GM13977 (cell line): Measurements from ENCODE around the gene UNC119.

ENCODE experiments used
- DNase-seq: peaks from one replicate; pipeline ENCODE4 v3.0.0; 2012; ENCODE audit warnings: low spot score
- in situ Hi-C: fragments of 300-500 bp; cut with MboI; formaldehyde crosslinking; loops from one replicate; pipeline ENCODE4 v1.12.0; 2022; ENCODE audit warnings: low sequenced_read_pairs, low pct_unique_long_range_greater_than_20kb, mixed read lengths, inconsistent platforms; ENCODE audit not compliant: unreplicated experiment
- TF ChIP-seq, protein P1 (sequence below): IDR thresholded peaks from 2 replicates; pipeline ENCODE4 v1.5.1; 2012; ENCODE audit warnings: mild to moderate bottlenecking, control low read depth; ENCODE audit not compliant: insufficient read depth; ENCODE audit errors: extremely low read depth, missing control alignments

UNC119 gene

GRCh38 chr17:28505986-28506665, 46.3 kb downstream of the UNC119 start, which contains the start of gene FOXN1:
FOXN1 (plus strand) TSS chr17:28506348; CDS start chr17:28523970, 17,622 bp downstream.
- in situ Hi-C loops: no loop called here

GRCh38 chr17:28503420-28503819, 49.0 kb downstream of the UNC119 start:
- no peak for DNase-seq
- in situ Hi-C loops: no loop called here
- TF ChIP-seq, protein P1, sequence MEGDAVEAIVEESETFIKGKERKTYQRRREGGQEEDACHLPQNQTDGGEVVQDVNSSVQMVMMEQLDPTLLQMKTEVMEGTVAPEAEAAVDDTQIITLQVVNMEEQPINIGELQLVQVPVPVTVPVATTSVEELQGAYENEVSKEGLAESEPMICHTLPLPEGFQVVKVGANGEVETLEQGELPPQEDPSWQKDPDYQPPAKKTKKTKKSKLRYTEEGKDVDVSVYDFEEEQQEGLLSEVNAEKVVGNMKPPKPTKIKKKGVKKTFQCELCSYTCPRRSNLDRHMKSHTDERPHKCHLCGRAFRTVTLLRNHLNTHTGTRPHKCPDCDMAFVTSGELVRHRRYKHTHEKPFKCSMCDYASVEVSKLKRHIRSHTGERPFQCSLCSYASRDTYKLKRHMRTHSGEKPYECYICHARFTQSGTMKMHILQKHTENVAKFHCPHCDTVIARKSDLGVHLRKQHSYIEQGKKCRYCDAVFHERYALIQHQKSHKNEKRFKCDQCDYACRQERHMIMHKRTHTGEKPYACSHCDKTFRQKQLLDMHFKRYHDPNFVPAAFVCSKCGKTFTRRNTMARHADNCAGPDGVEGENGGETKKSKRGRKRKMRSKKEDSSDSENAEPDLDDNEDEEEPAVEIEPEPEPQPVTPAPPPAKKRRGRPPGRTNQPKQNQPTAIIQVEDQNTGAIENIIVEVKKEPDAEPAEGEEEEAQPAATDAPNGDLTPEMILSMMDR: no peak

More at GRCh38 chr17:28505986-28506665, 46.3 kb downstream of the UNC119 start, which contains the start of gene FOXN1:
- no peak for DNase-seq
- TF ChIP-seq, protein P1: no peak

- TF ChIP-seq, protein P1: no peak
- in situ Hi-C loops: no loop called here
- no peak for DNase-seq
These were observed 50.8 kb downstream of the UNC119 start for GRCh38 chr17:28501421-28502284.

GRCh38 chr17:28500712-28501379, 51.6 kb downstream of the UNC119 start:
- TF ChIP-seq, protein P1: no peak
- in situ Hi-C loops: no loop called here
- peak; percentile 85 for DNase-seq

DNA sequence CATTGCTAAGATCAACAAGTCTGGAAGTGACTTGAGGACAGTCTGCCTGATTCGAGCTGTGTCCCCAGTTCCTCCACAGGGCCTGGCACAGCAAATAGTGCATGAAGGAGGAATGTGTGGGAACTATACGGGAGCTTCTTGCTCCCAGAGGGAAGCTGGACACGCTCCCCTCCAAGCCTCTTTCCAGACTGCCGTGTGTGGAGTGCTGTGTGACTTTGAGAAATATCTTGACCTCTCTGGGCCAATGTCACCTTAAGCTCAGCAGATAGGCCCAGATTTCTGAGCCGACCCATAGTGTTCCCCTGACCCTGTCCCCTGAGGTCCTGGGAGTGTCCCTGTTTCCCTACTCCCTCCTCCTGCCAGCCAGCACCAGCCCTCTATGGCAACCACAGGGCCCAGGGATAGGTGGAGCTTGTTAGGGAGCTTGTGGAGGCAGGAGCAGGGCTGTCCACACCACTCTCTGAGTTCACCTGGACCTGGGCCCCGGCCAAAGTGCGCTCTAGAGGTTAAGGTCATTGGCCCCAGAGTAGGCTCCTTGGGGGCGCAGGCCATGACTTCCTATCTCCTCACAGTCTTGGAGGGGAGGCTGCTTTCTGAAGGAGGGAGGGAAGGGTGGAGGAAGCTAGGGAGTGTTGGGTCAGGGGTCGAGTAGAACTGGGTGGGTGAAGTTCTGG, 52.6 kb downstream of the UNC119 start:
- TF ChIP-seq, protein P1: no peak
- DNase-seq: no peak
- in situ Hi-C loops: loop anchor here (5.0 kb wide), 1 partner anchor 47 kb away; no protein-coding TSS in a partner anchor

- in situ Hi-C loops: loop anchor here (5.0 kb wide), 1 partner anchor 48 kb away; no protein-coding TSS in a partner anchor
- DNase-seq: no peak
- TF ChIP-seq, protein P1: no peak
These were observed 53.1 kb downstream of the UNC119 start for GRCh38 chr17:28499364-28499664.
